Naive thymus-derived CD8-positive, alpha-beta T cell (primary cell): ENCODE data around the gene CXCL12. TPM values are rescaled to one million over a fixed set of nuclear protein-coding genes. Genes with fewer than 3 reads are reported as not detected.

Experiments
- ATAC-seq, 2 donors: fragments of 150-1000 bp; cut with Tn5 transposase in 1 of 2; sonication (Bioruptor Pico), chemical (Tn5 transposase) in 1 of 2; 1 replicate in 1 of 2; 2 replicates in 1 of 2; pipeline ENCODE4 v1.10.0; 2021; ENCODE audit warnings: mild to moderate bottlenecking in 2 of 2, moderate library complexity in 2 of 2
- POLR2A ChIA-PET: fragments of 350-600 bp; sonication (Branson Sonifier 250); formaldehyde crosslinking; loops from one replicate; lab custom pipeline; 2021; ENCODE audit warnings: antibody characterized with exemption; lab: Charles Lee
- DNase-seq, 10 donors: peaks; one replicate each; pipeline versions ENCODE4 v3.0.0 to v3.0.0-alpha.2; 2020 to 2022
- H3K27ac Mint-ChIP-seq, 10 donors: one replicate each; pipeline ENCODE4 v1.8.0; 2020 to 2022; ENCODE audit warnings: mild to moderate bottlenecking in 10 of 10, mixed read lengths in 10 of 10, moderate library complexity in 4 of 10, inconsistent platforms in 1 of 10
- H3K27me3 Mint-ChIP-seq, 5 donors: one replicate each; pipeline ENCODE4 v1.8.0; 2021 to 2022; ENCODE audit warnings: mixed read lengths in 5 of 5
- H3K36me3 Mint-ChIP-seq, 3 donors: one replicate each; pipeline ENCODE4 v1.8.0; 2020 to 2022; ENCODE audit warnings: mixed read lengths in 3 of 3, mild to moderate bottlenecking in 2 of 3, inconsistent platforms in 1 of 3
- H3K4me1 Mint-ChIP-seq, 4 donors: one replicate each; pipeline ENCODE4 v1.8.0; 2021 to 2022; ENCODE audit warnings: mixed read lengths in 4 of 4
- H3K4me3 Mint-ChIP-seq, 10 donors: one replicate each; pipeline ENCODE4 v1.8.0; 2020 to 2022; ENCODE audit warnings: mild to moderate bottlenecking in 10 of 10, mixed read lengths in 10 of 10, moderate library complexity in 6 of 10, inconsistent platforms in 1 of 10
- H3K9me3 Mint-ChIP-seq, 9 donors: one replicate each; pipeline ENCODE4 v1.8.0; 2020 to 2022; ENCODE audit warnings: mixed read lengths in 9 of 9, mild to moderate bottlenecking in 3 of 9, inconsistent platforms in 1 of 9, moderate library complexity in 1 of 9
- polyA plus RNA-seq, 3 donors: library from polyadenylated mRNA; unstranded; fragments of 300-500 nt; fragmentation: Illumina TruSeq; gene quantifications; one replicate each; pipeline ENCODE4 v1.2.3, GENCODE V29; 2021
- total RNA-seq, 8 experiments: library from RNA in 2 of 8; stranded (reverse) in 2 of 8; gene quantifications; one replicate each; pipeline ENCODE4 v1.2.3 and lab custom pipeline; 2021 to 2026

The CXCL12 gene
- total and polyA plus RNA-seq, 5 experiments from 2014 or later, result not detected

DNA sequence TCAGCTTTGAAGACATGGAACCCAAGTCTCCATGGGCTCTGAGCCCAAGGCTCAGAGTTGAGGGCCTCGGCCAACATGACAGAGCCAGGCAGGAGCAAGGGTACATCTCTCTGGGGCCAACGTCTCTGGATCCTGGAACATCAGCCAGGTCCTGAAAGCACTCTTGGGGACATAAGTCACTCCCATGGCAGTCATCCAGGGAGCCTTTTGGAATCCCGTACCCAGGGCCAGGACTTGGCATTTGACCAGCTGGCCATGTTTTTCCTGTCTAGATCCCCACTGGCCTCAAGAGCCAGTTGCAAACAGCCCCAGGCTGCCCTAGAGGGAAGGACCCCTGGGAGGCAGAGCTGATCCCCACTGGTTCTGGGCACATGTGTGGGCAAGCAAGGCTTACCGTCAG, 4.3 kb upstream of the CXCL12 start:
- H3K27ac Mint-ChIP-seq, result no peak overlapping the region
- ATAC-seq, result no peak
- peaks cover 10 to 66% (median 30%) of the 10 kb centered on the region in 5 donors for H3K27me3 Mint-ChIP-seq
- H3K9me3 Mint-ChIP-seq, result no peaks in the 10 kb centered on the region
- no peak for DNase-seq
- no peak overlapping the region for H3K4me3 Mint-ChIP-seq
- POLR2A ChIA-PET, result no interaction called here
- peaks cover 4 to 7% (median 6%) of the 10 kb centered on the region in 4 donors for H3K4me1 Mint-ChIP-seq
- no peaks in the 10 kb centered on the region for H3K36me3 Mint-ChIP-seq

DNA sequence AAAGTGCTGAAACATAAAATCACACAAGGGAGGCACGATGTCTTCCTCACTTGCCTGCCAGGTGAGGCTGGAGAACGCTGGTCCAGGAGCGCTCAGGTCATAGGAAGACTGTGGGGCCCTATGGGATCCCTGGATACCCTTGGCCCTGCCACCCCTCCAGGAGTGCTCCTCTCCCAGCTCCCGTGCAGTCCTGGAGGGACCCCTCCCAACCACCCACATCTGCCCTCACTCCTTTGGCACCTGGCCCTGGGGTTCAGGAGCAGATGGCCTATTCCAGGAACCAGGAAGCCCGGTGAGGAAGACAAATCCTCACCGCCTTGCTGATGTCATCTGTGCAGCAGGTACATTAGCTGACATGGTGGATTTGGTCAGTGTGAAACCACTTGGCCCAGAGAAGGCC, 3.7 kb upstream of the CXCL12 start:
- H3K4me3 Mint-ChIP-seq, result no peak overlapping the region
- H3K9me3 Mint-ChIP-seq, result no peaks in the 10 kb centered on the region
- POLR2A ChIA-PET, result no interaction called here
- H3K4me1 Mint-ChIP-seq, result peaks cover 4 to 9% (median 6%) of the 10 kb centered on the region in 4 donors
- peaks cover 10 to 65% (median 30%) of the 10 kb centered on the region in 5 donors for H3K27me3 Mint-ChIP-seq
- DNase-seq, result no peak
- no peak for ATAC-seq
- H3K36me3 Mint-ChIP-seq, result no peaks in the 10 kb centered on the region
- H3K27ac Mint-ChIP-seq, result no peak overlapping the region

- H3K9me3 Mint-ChIP-seq, result no peaks in the 10 kb centered on the region
- peaks cover 4 to 9% (median 6%) of the 10 kb centered on the region in 4 donors for H3K4me1 Mint-ChIP-seq
- H3K4me3 Mint-ChIP-seq, result no peak overlapping the region
- POLR2A ChIA-PET, result no interaction called here
- H3K27me3 Mint-ChIP-seq, result peaks cover 14 to 66% (median 38%) of the 10 kb centered on the region in 5 donors
- ATAC-seq (no peak), DNase-seq (no peak)
- no peak overlapping the region for H3K27ac Mint-ChIP-seq
- H3K36me3 Mint-ChIP-seq, result no peaks in the 10 kb centered on the region
Observed at GRCh38 chr10:44387853-44388251, 3.0 kb upstream of the CXCL12 start.

GRCh38 chr10:44386546-44387052, 1.7 kb upstream of the CXCL12 start:
- Mint-ChIP-seq H3K4me1 (peaks cover 4 to 9% (median 6%) of the 10 kb centered on the region in 4 donors), H3K9me3 (no peaks in the 10 kb centered on the region), H3K36me3 (no peaks in the 10 kb centered on the region), H3K27ac (no peak overlapping the region), H3K4me3 (peak overlapping the region in 2 of 10 donors; percentile 18 to 76), H3K27me3 (peaks cover 12 to 58% (median 28%) of the 10 kb centered on the region in 5 donors)
- POLR2A ChIA-PET, result no interaction called here
- DNase-seq (peak in 5 of 10 donors; percentile 14 to 41 (median 23)), ATAC-seq (no peak)

GRCh38 chr10:44385696-44386441, 972 bp upstream of the CXCL12 start:
- peaks cover 4 to 9% (median 6%) of the 10 kb centered on the region in 4 donors for H3K4me1 Mint-ChIP-seq
- H3K9me3 Mint-ChIP-seq, result no peaks in the 10 kb centered on the region
- ATAC-seq, result no peak
- H3K36me3 Mint-ChIP-seq, result no peaks in the 10 kb centered on the region
- POLR2A ChIA-PET, result no interaction called here
- DNase-seq, result no peak
- H3K4me3 Mint-ChIP-seq, result peak overlapping the region in 7 of 10 donors; percentile 52 to 78 (median 66)
- H3K27ac Mint-ChIP-seq, result no peak overlapping the region
- H3K27me3 Mint-ChIP-seq, result peaks cover 12 to 52% (median 26%) of the 10 kb centered on the region in 5 donors

DNA sequence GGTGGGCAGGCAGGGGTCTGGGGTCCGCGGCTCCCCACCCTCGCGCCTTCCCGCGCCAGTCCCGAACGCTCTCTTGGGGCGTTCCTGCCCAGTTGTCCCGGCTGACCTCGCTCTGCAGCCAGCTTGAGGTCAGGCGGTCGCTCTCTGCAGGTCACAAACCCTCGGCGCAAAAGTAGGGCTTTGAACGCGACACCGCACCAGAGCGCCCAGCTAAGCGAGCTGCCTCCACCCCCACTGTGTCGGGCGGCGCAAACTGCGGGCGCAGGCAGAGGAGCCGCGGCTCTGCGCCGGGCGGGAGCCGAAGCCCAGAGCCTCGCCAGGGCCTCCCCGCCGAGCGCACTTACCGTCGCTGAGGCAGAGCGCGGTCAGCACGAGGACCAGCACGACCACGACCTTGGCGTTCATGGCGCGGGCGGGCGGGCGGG, 284 bp downstream of the CXCL12 start:
- no peak for DNase-seq
- peaks cover 12 to 52% (median 26%) of the 10 kb centered on the region in 5 donors for H3K27me3 Mint-ChIP-seq
- H3K27ac Mint-ChIP-seq, result no peak overlapping the region
- H3K36me3 Mint-ChIP-seq, result no peaks in the 10 kb centered on the region
- peaks cover 4 to 9% (median 6%) of the 10 kb centered on the region in 4 donors for H3K4me1 Mint-ChIP-seq
- POLR2A ChIA-PET, result no interaction called here
- no peak overlapping the region for H3K4me3 Mint-ChIP-seq
- no peaks in the 10 kb centered on the region for H3K9me3 Mint-ChIP-seq
- no peak for ATAC-seq

GRCh38 chr10:44383749-44384600, 922 bp downstream of the CXCL12 start:
- no peak for ATAC-seq
- DNase-seq, result no peak
- Mint-ChIP-seq H3K4me3 (peak overlapping the region in 3 of 10 donors; percentile 26 to 41 (median 33)), H3K36me3 (no peaks in the 10 kb centered on the region), H3K27ac (no peak overlapping the region), H3K9me3 (no peaks in the 10 kb centered on the region), H3K27me3 (peaks cover 12 to 53% (median 26%) of the 10 kb centered on the region in 5 donors), H3K4me1 (peaks cover 4 to 9% (median 6%) of the 10 kb centered on the region in 4 donors)
- POLR2A ChIA-PET, result no interaction called here

DNA sequence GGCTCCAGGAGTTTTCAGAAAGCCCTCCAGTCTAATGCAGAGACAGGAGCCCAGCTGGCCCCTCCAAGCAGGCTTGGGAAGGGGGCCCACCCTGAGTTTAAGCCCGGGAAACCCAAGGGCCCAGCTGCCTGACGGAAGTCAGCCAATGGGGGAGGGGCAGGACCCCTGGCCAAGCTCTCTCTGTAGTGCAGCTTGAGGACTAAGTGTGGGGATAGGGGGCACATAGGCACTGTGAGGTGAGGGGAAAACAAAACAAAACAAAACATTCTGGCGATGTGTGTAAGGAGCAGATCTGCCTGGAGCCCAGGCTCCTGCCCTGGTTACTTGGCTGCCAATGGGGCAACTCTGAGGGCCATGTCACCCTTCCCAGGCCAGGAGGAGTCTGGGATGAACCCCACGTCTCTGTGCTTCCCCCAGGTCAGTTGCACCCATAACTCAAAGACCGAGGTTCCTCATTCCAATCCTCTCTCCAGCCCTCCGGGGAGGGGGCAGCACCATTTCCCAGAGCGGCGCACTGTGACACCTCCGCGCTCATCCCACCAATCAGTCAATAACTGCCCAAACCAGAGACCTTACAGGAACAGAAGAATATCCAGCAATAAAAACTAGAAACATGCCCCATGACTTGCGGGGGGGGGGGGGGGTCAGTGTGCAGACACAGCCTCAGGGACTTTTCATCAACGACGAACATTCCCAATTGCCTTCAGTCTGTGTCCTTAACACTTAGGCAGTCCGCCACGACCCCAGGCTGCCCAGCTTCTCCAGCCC, 1.7 kb downstream of the CXCL12 start:
- ATAC-seq (no peak), DNase-seq (no peak)
- Mint-ChIP-seq H3K27me3 (peaks cover 12 to 52% (median 23%) of the 10 kb centered on the region in 5 donors), H3K27ac (no peak overlapping the region), H3K9me3 (no peaks in the 10 kb centered on the region), H3K4me1 (peaks cover 4 to 9% (median 6%) of the 10 kb centered on the region in 4 donors), H3K4me3 (peak overlapping the region in 3 of 10 donors; percentile 15 to 45 (median 26)), H3K36me3 (no peaks in the 10 kb centered on the region)
- POLR2A ChIA-PET, result no interaction called here

DNA sequence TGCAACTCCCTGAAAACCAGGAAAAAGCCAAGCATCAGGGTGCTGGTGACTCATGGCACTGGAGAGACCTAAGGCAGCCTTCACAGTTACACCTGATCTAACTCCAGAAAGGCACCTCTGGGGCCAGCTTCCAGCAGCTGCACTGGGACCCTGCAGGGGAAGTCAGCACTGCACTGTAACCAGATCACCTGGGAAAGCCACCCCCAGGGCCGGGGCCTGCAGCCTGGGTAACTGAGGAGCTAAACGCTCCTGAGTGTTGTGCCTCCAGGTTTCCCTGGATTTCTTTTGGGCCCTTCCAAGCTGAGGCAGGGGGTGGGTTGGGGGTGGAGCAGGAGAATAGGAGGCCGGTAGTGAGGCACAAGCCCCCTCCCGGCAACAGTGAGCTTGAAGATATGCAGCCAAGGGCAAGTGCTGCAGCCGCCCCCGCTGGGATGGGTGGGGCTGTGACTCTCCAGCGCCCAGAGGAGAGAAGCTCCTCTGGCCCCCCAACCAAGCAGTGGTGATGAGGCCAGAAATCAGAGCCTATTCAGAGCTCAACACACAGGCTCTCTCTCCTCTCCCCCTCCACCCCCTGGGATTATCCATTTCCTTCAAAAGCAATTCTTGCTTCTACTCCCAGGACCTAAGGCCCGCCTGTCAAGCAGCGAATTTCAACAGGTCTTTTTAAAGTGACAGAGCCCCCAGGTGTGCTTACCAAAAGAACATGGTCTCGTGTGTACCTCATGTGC, 2.6 kb downstream of the CXCL12 start:
- Mint-ChIP-seq H3K4me1 (peaks cover 4 to 9% (median 6%) of the 10 kb centered on the region in 4 donors), H3K36me3 (no peaks in the 10 kb centered on the region), H3K9me3 (no peaks in the 10 kb centered on the region), H3K27me3 (peaks cover 12 to 43% (median 19%) of the 10 kb centered on the region in 5 donors), H3K27ac (no peak overlapping the region), H3K4me3 (no peak overlapping the region)
- ATAC-seq (no peak), DNase-seq (no peak)
- POLR2A ChIA-PET, result no interaction called here

GRCh38 chr10:44380829-44381600, 3.9 kb downstream of the CXCL12 start:
- no peak for ATAC-seq
- peaks cover 8 to 33% (median 14%) of the 10 kb centered on the region in 5 donors for H3K27me3 Mint-ChIP-seq
- no peak overlapping the region for H3K4me3 Mint-ChIP-seq
- POLR2A ChIA-PET, result no interaction called here
- no peak for DNase-seq
- no peaks in the 10 kb centered on the region for H3K9me3 Mint-ChIP-seq
- no peaks in the 10 kb centered on the region for H3K36me3 Mint-ChIP-seq
- H3K4me1 Mint-ChIP-seq, result peaks cover 2 to 7% (median 6%) of the 10 kb centered on the region in 4 donors
- H3K27ac Mint-ChIP-seq, result no peak overlapping the region

DNA sequence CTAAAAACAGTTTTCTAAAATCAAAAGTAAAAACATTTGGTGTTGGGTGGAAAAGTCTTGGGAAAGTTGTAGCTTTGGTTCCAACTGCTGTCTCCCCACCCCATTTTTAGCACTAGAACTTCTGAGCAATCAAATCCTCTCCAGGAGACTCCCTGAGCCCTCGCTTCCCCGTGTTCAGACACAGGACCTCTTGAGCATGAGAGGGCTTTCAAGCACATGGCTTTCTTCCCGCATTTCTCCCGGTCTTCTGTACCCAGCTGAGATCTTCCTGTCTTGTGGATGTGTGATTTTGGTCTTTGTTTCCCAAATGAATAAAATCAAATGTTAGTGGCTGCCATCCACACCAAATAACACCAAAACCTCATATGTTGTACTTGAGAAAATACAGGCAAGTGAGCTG, 5.0 kb downstream of the CXCL12 start:
- no peaks in the 10 kb centered on the region for H3K36me3 Mint-ChIP-seq
- POLR2A ChIA-PET, result no interaction called here
- ATAC-seq, result no peak
- peaks cover 0 to 1% (median 0%) of the 10 kb centered on the region in 4 donors for H3K4me1 Mint-ChIP-seq
- no peak overlapping the region for H3K4me3 Mint-ChIP-seq
- peaks cover 5 to 25% (median 11%) of the 10 kb centered on the region in 5 donors for H3K27me3 Mint-ChIP-seq
- H3K27ac Mint-ChIP-seq, result no peak overlapping the region
- DNase-seq, result no peak
- H3K9me3 Mint-ChIP-seq, result no peaks in the 10 kb centered on the region
